Stimulated activated CD8-positive, alpha-beta memory T cell treated with anti-CD3 and anti-CD28 coated beads, Interleukin-2, amount 100 ng/mL, for 48 hours (primary cell): ENCODE measurements around the gene NXN.

Experiments
- DNase-seq, 2 donors: peaks; one replicate each; pipeline ENCODE4 v3.0.0-alpha.2; 2020; ENCODE audit warnings: low read depth in 2 of 2

NXN gene

DNA sequence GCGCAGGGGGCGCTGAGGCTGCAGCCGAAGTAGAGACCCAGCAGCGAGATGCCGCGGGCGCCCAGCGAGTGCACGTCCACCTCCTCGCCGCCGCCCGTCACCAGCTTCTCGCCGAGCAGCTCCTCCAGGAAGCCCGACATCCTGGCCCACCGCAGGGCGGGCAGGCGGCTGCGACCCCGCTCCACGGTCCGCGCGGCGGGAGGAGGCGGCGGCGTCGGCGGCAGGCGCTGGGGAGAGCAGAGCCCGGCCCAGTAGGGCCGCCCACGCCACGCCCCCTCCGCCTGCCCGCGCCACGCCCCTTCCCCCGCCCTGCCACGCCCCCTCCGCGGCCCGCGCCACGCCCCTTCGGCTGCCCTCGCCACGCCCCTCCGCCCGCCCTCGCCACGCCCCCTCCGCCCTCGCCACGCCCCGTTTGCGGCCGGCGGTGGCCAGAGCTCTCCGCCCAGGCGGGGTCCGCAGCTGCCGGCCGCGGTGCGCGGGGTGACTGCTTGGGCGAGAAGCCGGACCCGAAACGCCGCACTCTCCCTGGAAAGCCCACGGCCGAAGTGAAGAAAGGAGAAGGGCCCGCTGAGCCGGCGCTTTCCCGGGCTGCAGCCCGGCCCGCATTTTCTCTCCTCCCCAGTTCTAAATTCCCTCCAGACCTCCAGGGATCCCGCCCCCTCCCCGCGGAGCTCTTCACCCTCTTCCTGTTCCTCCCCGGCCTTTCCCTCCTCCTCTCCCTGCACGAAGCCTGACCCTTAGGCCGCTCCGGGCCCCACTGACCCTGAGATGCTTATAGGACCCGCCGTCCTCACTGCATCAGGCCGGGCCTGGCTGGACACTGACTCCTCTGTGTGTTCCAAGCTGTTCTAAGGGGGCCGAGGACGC lies at the start of gene NXN:
Gene NXN (minus strand): TSS at position 238 of the 867 bp plus-strand sequence.
- peak; percentile 82 to 86 for DNase-seq

DNA sequence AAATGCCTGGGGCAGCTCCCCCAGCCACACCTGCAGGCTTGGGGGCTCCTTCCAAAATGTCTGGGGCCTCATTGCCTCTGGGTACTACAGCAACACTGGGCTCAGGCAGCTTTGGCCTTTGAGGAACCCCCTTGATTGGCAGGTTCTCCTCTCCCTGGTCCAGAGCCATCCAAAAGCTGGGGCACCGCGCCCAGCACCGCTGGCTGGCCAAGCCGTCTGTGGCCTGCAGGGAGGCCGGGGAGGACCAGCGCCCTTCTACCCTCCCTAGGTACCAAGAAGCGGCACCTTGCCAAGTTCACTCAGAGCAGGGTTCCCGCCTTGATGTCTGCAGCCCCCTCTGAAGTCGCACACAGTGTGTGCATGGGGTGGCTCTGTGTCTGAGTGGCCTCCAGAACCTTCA lies 47.5 kb upstream of the NXN start:
- no peak for DNase-seq

DNA sequence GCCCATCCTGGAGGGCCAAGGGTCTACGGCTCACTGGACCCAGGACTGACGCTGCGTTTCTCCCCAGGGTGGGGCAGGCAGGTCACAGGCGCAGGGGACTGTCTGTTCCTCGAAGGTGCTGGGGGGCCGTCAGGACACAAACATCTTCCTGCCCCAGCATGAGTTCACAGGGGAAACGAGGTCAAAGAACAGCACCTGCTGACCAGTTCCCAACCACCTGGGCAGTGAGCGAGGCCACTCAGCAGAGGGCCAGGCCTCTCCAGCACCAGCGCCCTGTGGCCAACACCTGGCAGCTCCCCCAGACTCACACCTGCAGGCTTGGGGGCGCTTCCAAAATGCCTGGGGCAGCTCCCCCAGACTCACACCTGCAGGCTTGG lies 47.0 kb upstream of the NXN start:
- no peak for DNase-seq

DNA sequence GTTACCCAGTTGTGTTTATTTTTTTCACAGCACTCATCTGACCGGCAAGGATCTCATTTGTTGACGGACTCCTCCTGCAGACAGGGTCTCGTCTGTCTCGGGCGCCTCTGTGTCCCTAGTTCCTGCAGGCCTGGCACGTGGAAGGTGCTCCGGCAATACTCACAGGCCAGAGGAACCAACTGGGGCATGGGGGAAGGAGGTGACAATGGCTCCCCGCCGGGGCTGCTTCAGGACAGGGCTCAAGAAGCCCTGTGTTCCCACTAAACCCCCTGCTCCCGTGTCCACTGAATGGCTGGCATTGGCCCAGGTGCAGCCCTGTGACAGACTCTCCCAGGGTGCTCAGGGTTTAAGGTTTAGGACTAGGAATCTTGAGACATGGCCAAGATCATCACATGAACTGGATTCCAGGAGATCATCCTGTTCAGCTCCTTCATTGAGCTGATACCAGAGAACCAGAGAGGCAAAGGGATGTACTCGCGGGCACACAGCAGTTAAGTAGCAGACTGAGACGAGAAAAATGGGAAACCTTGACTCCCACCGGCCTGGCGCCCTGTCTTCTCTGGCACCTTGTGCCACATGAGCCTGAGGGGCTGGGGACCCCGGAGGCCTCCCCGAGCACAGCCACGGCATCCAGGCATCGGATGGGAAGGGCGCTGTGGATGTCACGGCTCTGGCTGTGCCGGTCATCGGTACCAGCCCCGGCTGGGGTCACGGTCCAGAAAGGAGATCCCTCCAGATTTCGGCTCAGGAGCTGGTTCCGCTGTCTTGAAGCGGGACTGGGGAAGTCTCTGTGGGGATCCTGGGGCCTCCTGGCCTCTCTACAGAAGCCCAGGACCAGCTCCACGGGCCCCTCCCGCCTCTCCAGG lies 46.4 kb upstream of the NXN start:
- no peak for DNase-seq

DNA sequence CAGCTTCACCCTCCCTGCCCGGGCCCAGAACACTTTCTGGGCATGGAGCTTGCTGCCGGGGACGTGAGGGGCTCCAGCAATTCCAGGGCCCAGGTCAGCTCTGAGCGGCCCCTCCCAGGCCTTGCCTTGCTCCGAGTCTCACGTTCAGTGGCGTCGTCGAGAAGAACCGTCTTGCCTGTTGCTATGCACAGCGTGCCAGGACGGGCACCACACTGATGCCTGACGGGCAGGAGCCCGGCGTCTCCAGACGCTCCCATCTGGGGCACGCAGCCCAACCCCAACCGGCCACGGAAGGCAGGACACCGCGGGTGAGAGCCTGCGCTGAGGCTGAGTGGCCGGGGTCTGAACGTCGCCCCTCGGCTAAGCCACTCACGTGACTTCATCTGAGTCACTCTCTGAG lies 44.5 kb upstream of the NXN start:
- DNase-seq, result no peak

DNA sequence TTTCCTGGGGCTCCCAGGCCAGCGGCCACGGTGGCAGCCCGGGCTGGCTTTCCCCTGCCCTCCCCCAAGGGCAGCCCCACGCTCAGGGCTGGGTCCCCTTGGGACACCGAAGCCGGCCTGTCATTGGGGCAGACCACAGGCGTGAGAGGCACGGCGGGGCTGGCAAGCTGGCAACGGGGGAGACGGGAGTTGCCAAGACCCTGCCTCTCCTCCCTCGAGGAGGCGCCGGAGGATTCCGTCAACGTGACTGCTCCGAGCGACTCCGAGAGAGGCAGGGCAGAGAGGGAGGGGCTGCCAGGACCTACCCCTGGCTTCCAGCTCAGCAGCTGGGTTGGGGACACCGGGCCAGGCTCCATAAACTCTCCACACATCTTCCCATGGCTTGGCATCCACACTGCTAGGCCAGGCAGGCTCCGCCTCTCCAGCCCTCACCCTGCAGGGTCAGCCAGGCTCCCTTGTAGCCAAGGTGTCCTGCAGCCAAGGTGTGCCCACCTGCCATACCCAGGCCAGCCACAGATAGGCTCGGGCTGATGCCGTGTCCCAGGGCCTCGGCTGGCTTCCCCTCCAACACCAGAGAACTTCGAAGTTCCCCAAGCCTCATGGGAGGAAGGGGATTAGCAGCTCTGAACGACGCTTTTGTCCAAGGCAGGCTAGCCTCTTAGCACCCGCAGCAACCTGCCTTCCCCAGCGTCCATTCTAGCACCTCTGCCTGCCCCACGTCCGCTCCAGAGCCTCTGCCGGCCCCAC lies 42.9 kb upstream of the NXN start:
- no peak for DNase-seq

DNA sequence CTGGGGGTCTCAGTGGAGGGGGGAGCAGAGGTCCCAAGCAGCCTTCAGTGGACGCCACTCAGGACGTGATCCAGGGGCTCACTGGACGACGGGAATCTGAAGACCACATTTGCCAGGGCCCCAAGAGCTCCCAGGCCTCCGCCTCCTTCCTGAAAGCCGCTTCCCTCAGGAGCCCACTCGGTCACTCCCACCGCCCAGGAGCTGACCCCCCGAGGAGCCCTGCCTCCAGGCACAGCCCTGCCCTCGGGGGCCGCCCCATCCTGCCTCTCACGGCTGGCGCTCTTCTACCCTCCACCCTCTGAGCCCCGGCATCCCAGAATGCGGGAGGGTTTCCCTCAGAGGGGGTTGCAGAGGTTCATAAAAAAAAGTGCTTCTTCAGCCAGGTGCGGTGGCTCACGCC lies 41.6 kb upstream of the NXN start:
- no peak for DNase-seq

DNA sequence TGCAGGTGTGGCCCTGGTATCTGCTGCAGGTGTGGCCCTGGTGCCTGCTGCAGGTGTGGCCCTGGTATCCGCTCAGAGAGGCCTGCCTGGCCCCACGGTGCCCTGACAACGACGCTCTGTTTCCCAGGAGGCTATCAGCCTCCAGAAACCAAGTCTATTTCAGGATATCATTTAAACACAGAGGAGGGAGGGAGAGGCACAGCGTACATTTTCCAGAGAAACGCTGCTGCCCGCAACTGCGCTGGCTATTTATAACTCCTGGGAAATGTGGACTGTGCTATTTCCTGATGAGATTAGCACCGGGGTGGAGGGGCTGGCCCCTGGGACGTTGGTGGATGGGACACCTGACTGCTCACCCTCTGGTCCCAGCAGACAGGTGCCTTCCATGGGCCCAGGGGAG lies 39.9 kb upstream of the NXN start:
- no peak for DNase-seq

DNA sequence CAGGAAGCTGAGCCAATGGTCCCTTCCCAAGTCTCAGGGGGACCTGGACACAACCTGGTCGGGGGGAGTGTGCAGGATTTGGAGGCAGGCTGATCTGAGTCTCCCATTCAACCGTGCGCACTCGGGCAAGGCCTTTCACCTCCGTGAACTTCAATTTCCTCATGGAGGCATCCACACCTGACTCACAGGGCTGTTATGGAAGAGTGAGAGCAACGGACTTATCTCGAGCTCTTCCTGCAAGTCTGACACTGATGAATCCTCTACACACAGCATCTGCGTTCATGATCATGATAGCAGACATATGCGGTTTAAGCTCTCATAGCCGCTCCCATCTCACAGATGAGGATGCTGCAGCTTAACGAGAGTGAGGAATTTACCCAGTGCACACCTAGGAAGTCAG lies 39.0 kb upstream of the NXN start:
- DNase-seq, result no peak

DNA sequence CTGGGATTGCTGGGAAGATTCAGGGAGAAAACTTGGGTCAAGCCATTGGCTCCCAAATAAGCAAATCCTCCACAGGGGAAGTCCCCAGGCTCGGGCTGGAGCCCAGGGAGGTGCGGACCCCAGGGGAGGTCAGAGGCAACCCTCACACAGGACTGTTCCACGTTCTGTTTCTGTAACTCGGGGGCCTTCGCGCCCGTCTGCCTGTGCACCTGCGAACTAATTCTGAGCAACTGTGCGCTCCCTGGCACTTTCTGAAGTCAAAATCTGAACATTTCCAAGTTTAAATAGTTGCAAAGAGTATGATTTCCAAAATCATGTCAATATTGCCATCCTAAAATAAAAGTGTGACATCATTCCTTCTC lies 34.1 kb upstream of the NXN start:
- DNase-seq, result no peak

DNA sequence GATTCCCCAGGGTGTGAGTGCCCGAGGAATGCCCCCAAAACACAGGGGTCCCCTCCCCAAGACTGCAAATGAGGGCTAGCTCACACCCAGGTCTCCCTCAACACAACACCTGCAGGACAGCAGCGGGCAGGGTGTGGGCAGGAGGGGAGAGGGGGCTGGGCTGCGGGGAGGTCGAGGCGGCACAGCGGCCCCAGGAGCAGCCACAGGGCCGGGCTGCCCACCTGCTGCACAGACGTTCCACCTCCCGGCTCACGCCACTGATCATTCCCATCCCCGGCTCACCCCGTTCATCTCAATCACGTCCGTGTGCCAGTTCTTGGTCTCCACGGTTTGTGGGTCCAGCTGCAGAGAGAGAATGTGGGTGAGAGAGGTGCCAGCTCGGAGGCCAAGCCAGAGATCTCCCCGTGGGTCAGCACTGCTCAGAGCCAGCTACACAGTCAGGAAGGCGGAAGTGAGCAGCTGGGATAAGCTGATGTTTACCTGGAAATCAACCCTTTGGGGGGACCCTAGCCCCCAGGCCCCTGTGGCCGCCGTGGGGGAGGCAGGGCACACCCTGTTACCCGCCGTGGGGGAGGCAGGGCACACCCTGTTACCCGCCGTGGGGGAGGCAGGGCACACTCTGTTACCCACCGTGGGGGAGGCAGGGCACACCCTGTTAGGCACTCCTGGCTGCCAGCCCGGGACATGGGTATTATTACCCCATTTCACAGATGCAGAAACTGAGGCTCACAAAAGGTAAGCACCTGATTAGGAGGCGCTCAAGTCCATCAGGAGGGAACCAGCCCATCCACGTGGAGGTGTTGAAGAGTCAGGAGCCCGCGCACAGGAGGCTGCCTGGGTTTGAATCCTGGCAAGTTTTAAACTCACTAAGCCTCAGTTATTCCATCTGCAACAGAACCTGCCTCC lies 33.5 kb upstream of the NXN start:
- DNase-seq, result no peak

DNA sequence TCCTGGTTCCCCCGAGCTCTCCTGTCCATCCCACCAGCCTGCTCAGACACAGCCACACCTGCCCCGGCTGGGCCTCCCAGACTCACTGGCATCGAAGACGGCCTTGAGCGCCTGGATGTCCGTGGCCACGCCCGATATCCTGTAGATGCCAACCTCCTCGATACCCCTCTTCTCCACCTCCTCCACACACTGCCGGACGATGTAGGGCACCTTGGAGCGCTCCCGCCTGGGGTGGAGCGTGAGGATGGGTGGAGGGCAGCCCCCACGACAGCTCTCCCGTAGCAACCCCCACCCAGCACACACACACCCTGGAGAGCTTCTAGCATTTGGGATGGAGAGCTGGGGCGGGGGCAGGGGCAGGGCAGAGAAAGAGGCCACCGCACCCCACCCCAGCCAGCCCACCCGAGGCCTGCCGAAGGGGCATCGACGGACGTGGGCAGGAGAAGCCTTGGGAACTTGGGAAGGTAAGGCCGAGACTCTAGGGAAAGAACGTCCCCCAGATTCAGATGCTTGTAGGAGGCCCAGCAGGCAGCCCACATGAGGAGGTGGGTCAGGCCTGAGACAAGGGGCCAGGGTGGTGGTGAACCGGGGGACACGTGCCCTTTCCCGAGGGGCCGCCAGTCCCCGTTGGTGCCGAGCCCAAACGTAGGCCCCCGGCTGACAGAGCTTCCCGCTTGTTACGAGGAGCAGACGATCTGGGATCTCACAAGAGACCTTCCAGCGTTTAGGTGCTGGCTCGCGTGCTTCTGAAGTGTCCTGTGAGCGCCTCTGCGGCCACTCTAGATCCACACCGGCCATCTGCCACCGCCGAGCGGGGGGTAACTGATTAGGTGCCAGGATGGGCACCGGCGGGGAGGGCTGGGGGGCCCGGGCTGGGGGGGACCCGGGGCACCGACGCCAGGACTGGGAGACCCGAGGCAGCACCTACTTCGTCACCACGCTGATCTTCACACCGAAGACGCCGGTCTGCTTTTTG lies 32.5 kb upstream of the NXN start:
- DNase-seq, result no peak

DNA sequence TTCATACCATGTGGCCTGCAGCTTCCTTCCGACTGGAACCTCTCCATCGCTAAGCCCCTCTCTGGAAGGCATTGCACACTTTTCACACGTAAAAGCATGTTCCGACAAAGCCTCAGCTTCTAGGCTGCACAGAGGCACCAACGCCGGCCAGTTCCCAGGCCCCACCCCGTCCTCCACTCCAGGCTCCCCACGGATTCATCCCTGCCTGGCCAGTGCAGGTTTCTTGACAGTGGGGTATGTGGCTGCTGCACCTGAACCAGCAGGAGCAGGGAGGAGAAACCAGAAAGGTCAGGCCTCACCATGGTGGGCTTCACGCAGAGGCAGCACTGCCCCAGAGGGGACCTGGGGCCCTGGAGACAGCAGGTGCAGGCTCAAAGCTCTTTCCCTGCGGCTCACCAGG lies 31.6 kb upstream of the NXN start:
- no peak for DNase-seq

DNA sequence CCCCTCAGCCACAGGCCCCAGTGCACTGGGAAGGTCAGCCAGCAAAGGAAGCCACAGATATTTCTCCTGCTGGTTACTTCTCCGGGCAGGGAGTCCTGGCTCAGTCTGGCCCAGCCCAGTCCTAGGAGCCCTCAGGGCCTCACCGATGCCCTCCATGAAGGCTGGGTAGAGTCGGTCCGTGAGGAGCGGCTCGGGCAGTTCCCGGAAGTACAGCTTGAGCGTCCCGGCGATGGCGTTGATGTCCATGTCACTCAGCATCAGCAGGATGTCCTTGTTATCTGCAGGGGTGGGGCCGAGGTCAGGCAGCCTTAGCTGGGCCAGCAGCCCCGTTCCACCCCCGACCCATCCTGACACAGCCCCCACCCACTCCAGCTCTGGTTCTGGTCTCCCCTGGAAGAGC lies 31.0 kb upstream of the NXN start:
- DNase-seq, result no peak

DNA sequence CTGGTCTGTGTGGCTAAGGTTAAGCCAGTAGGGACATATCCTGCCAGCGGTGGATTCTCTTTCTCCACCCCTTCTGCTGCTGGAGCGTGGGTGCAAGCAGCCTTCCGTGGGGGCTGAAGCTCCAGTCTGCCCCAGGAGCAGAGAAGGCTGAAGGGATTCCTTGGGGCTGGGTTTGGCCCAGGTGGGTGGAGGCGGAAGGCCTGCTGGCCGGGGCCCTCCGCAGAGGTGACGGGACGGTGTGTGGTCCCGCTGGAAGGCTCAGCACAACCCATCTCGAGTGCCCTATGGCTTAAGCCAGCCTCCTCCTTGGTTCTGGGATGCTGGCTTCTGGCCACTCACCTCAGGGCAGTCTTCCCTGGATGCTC lies 30.5 kb upstream of the NXN start:
- DNase-seq, result no peak

DNA sequence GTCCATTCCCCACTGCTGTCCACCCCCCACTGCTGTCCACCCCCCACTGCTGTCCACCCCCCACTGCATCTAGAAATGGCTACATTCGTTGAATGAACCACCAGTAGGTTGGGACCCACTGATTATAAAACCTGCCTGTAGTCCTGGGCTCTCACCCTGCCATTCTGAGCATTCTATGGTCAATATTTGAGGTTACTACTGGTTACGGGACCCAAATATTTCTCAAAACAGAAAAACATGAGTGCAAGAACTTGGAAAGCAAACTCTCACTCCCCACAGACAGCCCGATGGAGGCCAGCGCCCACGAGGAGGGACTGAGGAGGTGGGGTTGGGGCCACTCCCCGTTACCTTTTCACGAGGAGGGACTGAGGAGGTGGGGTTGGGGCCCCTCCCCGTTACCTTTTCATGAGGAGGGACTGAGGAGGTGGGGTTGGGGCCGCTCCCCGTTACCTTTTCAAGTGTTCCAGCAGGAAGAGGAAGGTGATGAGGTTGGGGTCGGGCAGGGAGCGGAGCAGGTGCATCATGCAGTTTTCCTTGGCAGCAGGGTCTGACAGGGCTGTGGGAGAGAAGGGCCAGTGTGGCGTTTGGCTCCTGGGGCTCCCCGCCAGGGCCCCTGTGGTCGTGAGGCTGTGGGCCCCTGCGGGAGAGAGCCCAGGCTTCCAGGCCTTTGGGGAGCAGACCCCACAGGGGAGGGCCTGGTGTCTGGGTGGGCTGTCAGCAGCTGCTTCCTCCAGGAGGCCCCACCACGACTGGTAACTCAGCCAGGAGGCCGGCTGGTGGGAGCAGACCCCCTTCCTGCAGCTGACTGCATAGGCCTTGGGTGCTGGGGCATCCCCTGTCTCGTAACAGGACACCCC lies 29.9 kb upstream of the NXN start:
- DNase-seq, result no peak

DNA sequence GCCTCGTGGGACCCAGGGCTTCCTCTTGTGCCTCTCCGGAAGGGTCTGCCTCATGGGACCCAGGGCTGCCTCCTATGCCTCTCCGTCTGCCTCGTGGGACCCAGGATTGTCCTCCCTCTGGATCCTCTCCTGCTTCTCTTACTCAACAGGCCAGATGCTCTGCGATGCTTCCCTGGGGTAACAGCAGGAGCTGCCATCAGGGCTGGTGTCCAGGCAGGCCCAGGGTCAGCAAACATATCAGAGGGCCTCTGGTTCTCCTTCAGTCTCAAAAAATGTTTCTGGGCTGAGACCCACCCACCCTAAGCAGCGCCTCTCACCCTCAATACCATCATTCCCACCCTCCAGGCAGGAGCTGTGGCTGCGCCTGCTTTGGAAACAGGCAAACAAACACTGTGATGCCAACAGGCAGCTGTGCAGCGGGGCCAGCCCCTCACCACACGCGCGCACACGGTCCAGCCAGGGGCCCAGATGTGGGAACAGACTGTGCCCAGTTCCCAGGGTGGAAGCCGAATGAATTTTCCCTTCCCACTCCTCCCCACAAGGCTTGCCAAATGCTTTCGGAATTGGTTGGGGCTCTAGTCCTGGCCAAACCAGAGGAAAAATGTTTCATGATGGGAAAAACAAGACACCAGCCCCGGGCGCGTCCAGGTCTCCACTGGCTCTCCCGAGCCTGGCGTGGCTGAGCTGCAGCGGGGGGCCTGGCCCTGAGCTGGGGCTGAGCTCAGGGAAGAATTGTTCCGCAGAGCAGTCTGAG lies 28.6 kb upstream of the NXN start:
- no peak for DNase-seq

DNA sequence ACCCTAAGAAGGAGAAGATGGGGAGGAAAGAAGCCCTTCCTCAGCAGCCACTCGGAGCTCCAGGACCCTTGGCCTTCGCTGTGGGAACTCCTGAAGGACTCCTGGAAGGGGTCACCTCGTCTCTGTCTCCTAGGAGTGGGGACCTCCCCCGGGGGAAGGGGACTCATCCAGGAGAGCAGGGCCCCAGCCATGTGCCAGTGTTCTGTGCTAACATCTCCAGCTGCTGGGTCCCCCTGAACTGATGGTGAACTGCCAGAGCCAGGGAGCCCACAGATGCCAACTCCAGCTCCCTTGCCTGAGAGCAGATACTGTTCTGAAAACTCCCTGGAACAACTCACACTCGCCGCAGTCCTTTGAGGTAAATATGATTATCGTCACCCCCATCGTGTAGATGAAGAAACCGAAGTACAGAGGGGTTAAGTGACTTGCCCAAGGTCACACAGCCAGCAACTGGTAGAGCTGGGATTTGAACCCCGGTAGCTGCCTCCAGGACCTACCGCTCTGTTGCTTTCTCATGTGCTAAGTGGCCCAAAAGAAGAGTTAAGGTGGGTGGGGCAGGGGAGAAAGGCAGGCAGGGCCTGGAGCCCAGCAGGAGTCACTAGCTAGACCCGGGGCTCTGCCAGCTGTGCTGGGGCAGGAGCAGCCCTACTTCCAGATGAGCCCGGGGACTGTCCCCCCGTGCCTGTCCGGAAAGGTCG lies 27.9 kb upstream of the NXN start:
- no peak for DNase-seq
